ENCODE results near the gene SLC1A2.

The SLC1A2 gene

DNA sequence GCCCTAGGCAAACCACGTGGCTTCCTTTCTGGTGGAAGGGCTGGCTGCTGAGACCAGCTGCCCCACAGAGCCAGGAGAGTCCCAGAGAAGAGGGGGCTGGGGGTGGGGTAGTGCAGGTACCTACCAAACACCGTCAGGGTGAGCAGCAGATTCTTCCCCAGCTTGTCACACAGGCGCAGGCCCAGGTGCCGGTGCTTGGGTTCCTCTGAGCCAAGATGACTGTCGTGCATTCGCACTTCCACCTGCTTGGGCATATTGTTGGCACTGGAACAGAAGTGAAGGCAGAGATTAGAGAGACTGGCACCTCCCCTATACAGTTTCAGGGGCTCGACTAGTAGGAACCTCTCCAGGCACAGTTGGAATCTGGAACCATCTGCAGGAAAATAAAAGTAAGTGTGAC, 102.1 kb downstream of the SLC1A2 start:
- H3K4me3 ChIP-seq (ENCODE audit: low read depth, low read length) = no peak overlapping the region
- TF ChIP-seq, protein P1, sequence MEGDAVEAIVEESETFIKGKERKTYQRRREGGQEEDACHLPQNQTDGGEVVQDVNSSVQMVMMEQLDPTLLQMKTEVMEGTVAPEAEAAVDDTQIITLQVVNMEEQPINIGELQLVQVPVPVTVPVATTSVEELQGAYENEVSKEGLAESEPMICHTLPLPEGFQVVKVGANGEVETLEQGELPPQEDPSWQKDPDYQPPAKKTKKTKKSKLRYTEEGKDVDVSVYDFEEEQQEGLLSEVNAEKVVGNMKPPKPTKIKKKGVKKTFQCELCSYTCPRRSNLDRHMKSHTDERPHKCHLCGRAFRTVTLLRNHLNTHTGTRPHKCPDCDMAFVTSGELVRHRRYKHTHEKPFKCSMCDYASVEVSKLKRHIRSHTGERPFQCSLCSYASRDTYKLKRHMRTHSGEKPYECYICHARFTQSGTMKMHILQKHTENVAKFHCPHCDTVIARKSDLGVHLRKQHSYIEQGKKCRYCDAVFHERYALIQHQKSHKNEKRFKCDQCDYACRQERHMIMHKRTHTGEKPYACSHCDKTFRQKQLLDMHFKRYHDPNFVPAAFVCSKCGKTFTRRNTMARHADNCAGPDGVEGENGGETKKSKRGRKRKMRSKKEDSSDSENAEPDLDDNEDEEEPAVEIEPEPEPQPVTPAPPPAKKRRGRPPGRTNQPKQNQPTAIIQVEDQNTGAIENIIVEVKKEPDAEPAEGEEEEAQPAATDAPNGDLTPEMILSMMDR (IDR thresholded peaks at IDR 0.05; ENCODE audit: borderline replicate concordance, insufficient read depth, low read depth, low read length) = no peak

DNA sequence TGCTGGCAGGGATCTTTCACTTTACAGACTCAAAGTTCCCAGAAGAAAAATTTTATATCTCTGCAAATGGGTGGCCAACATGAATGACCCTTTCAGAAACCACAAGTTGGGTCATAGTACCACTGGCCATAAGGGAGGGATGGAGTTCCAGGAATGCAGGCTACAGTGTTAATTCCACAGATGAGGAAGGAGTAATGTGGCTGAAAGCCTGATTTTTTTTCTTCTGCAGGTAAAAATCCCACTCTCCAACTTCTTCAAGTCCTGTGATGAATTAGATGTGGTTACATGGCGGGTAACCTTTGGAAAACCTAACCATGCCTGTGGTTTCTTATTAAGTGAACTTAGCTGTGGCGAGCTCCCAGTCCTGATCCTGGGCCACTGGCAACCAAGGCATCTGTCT, 103.2 kb downstream of the SLC1A2 start:
- TF ChIP-seq, protein P1 (IDR thresholded peaks at IDR 0.05; ENCODE audit: borderline replicate concordance, insufficient read depth, low read depth, low read length) = no peak

DNA sequence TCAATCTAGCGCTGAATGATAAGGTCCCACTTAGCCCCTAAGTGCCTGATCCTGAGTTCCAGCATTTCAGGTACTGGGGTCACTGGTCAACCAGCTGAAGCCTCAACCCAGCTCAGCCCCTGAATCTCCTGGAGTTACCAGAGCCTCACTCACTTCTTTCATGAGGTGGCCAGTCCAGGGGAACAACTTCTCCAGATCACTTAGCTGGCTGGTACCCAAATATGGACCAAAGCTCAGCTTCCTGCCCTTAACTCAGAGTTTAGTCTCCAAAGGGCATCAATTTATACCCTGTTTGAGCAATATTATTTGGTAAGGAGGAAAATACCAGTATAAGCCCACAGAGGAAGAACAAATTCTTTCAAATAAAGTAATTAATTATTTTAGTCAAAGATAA, 105.6 kb downstream of the SLC1A2 start:
- H3K4me3 ChIP-seq (ENCODE audit: low read depth, low read length) = no peak overlapping the region
- TF ChIP-seq, protein P1 (IDR thresholded peaks at IDR 0.05; ENCODE audit: borderline replicate concordance, insufficient read depth, low read depth, low read length) = no peak

More for the DNA sequence above, 103.2 kb downstream of the SLC1A2 start:
- no peak overlapping the region for H3K4me3 ChIP-seq (ENCODE audit: low read depth, low read length)

DNA sequence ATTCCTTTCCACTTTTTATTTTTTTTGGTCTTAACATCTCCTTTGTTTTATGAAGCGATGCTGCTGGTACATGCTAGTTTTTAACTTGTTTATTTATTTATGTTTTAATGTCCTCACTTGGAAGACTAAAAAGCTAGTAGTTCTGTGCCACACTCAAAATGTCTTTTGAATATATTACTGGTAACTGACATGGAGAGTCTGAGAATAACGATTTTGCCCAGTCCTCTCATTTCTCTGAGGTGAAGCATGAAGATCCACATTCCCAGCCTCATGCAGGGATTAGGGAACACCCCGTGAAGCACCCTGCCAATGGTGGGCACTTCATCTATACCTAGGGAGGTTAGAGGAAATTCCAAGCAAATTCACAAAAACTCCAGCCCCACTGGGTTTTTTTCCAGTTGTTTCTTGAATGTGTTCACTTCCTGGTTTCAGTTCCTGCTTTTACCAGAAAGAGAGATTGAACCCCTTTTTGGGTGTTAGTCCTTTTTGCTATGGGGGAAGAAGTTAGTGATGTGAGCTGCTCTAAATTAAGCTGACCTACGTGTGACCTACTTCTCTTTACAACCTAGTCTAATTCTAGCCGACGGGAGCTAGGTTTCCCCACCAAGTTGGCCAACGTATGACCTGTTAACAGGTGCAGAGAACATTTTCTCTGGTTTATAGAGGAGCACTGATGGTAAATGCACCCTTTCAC, 106.1 kb downstream of the SLC1A2 start:
- H3K4me3 ChIP-seq (ENCODE audit: low read depth, low read length) = no peak overlapping the region
- TF ChIP-seq, protein P1 (IDR thresholded peaks at IDR 0.05; ENCODE audit: borderline replicate concordance, insufficient read depth, low read depth, low read length) = no peak

DNA sequence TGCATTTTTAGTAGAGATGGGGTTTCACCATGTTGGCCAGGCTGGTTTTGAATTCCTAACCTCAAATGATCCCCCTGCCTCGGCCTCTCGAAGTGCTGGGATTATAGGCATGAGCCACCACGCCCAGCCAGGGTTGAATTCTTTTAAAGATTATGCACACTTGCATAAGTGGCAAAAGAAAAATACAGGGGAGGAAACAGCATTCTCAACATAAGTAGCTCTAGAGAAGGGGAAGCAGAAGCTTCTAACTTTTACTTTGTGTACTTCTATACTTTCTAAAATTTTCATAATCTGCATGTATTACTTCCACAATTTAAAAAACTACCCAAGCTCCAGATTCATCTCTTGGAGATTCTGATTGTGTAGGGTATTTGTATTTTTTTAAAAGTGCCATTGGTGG, 108.0 kb downstream of the SLC1A2 start:
- H3K4me3 ChIP-seq (ENCODE audit: low read depth, low read length) = no peak overlapping the region
- TF ChIP-seq, protein P1 (IDR thresholded peaks at IDR 0.05; ENCODE audit: borderline replicate concordance, insufficient read depth, low read depth, low read length) = no peak

DNA sequence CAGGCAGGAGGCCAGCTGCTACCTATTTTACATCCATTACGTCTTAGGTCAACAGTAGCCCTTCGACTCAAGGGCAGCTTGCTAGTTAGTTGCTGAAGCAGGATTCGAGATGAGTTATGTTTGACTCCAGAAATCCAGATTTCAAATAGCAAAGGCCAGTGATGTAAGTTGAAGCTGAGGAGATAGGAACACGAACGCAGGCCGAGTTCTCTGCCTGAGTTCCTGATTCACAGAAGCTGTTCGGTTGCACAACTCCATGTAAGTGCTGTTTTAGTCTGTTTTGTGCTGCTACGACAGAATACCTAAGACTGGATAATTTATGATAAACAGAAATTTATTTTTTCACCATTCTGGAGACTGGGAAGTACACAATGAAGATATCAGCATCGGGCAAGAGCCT, 111.2 kb downstream of the SLC1A2 start:
- H3K4me3 ChIP-seq (ENCODE audit: low read depth, low read length) = no peak overlapping the region
- TF ChIP-seq, protein P1 (IDR thresholded peaks at IDR 0.05; ENCODE audit: borderline replicate concordance, insufficient read depth, low read depth, low read length) = no peak

DNA sequence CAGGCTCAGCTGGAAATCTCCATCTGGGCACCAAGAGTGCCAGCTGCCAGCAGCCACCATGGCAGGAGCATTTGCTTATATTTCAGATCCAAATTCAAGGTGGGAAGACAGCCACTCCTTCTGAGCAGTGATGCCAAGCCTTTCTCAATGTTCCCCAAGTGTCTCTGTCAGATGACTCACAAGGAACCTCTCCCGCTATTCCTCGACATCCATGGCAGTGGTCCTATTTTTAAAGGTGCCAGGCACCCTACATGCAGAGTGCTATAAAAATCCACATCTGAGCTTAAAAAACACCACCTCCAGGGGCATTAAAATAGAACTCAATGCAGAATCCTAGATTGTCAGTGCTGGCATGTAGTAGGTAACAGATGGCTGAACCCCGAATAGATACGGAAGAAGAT, 112.1 kb downstream of the SLC1A2 start:
- no peak overlapping the region for H3K4me3 ChIP-seq (ENCODE audit: low read depth, low read length)
- TF ChIP-seq, protein P1 (IDR thresholded peaks at IDR 0.05; ENCODE audit: borderline replicate concordance, insufficient read depth, low read depth, low read length) = no peak

Data from GM12875 (cell line).